IMR-90 (cell line): Measurements from ENCODE around the gene IQCC. TPM values are rescaled to one million over a fixed set of nuclear protein-coding genes. Genes with fewer than 3 reads are reported as not detected.

ENCODE experiments used
- ATAC-seq: fragments of 200-7000 bp; cut with Tn5 transposase; 2 replicates; pipeline ENCODE4 v1.9.1; 2020; ENCODE audit warnings: low read depth, mild to moderate bottlenecking, moderate library complexity
- BruUV-seq: library from RNA; stranded (reverse); fragments of 400-500 nt; replicated peaks from 2 replicates; lab custom pipeline; 2021; lab: Mats Ljungman, UMichigan
- CTCF ChIA-PET: fragments of 300-600 bp; formaldehyde crosslinking; extraction: SDS; loops from one replicate; lab custom pipeline; 2021; ENCODE audit warnings: antibody characterized with exemption; lab: Yijun Ruan, JAX
- POLR2A ChIA-PET: fragments of 300-600 bp; sonication (Branson Sonifier 250); formaldehyde crosslinking; loops from one replicate; lab custom pipeline; 2022; ENCODE audit warnings: antibody characterized with exemption; ENCODE audit not compliant: unreplicated experiment; lab: Charles Lee
- DNase-seq: peaks from one replicate; pipeline ENCODE4 v3.0.0; 2013
- H2AFZ ChIP-seq: replicated peaks from 2 replicates; pipeline ENCODE3; 2013; ENCODE audit warnings: low read length, mild to moderate bottlenecking; ENCODE audit not compliant: poor library complexity
- H2AK5ac ChIP-seq: 2 replicates; pipeline ENCODE4 v1.6.1; 2013; ENCODE audit warnings: low read depth, low read length, inconsistent platforms
- H2AK9ac ChIP-seq: replicated peaks from 2 replicates; pipeline ENCODE3; 2013; ENCODE audit warnings: mild to moderate bottlenecking, low read depth, low read length, moderate library complexity; ENCODE audit not compliant: poor library complexity
- H2BK120ac ChIP-seq: 2 replicates; pipeline ENCODE4 v1.6.1; 2013; ENCODE audit warnings: low read depth, low read length, inconsistent platforms
- H2BK15ac ChIP-seq: 3 replicates; pipeline ENCODE4 v1.6.1; 2013; ENCODE audit warnings: low read depth, low read length, inconsistent platforms
- H2BK20ac ChIP-seq: 2 replicates; pipeline ENCODE4 v1.6.1; 2013; ENCODE audit warnings: low read depth, mild to moderate bottlenecking, inconsistent platforms, low read length, moderate library complexity
- H2BK5ac ChIP-seq: 2 replicates; pipeline ENCODE4 v1.6.1; 2013; ENCODE audit warnings: mild to moderate bottlenecking, low read depth, low read length, inconsistent platforms; ENCODE audit not compliant: poor library complexity, severe bottlenecking
- H3K14ac ChIP-seq: replicated peaks from 2 replicates; pipeline ENCODE4 v1.6.1; 2013; ENCODE audit warnings: low read depth, low read length, inconsistent platforms
- H3K18ac ChIP-seq: 2 replicates; pipeline ENCODE4 v1.6.1; 2013; ENCODE audit warnings: low read depth, low read length, control low read depth
- H3K23ac ChIP-seq: 2 replicates; pipeline ENCODE4 v1.6.1; 2013; ENCODE audit warnings: low read depth, low read length, inconsistent platforms
- H3K27ac ChIP-seq: 2 replicates; pipeline ENCODE4 v1.5.1; 2013; ENCODE audit warnings: mild to moderate bottlenecking, control low read depth, low read length; ENCODE audit not compliant: insufficient read depth
- H3K27me3 ChIP-seq: 2 replicates; pipeline ENCODE4 v1.6.1; 2013; ENCODE audit warnings: low read length; ENCODE audit not compliant: control insufficient read depth, insufficient read depth
- H3K36me3 ChIP-seq: 2 replicates; pipeline ENCODE4 v1.6.1; 2013; ENCODE audit warnings: low read length, mixed read lengths; ENCODE audit not compliant: control insufficient read depth, insufficient read depth
- H3K4ac ChIP-seq: 2 replicates; pipeline ENCODE4 v1.6.1; 2013; ENCODE audit warnings: low read depth, low read length, inconsistent platforms
- H3K4me1 ChIP-seq: 2 replicates; pipeline ENCODE4 v1.6.1; 2013; ENCODE audit warnings: low read length, mixed read lengths; ENCODE audit not compliant: control insufficient read depth, insufficient read depth
- H3K4me2 ChIP-seq: 2 replicates; pipeline ENCODE4 v1.6.1; 2013; ENCODE audit warnings: low read depth, mild to moderate bottlenecking, control low read depth, low read length, moderate library complexity
- H3K4me3 ChIP-seq: 2 replicates; pipeline ENCODE4 v1.5.1; 2013; ENCODE audit warnings: low read depth, mild to moderate bottlenecking, control low read depth, low read length, moderate library complexity; ENCODE audit not compliant: insufficient read depth
- H3K56ac ChIP-seq: 2 replicates; pipeline ENCODE4 v1.6.1; 2013; ENCODE audit warnings: low read length, inconsistent platforms; ENCODE audit not compliant: insufficient read depth; ENCODE audit errors: extremely low read depth
- H3K79me1 ChIP-seq, 2 experiments: 2 replicates each; pipeline ENCODE4 v1.6.1; 2013; ENCODE audit warnings: low read length in 2 of 2, inconsistent platforms in 1 of 2, low read depth in 1 of 2
- H3K9ac ChIP-seq: 2 replicates; pipeline ENCODE4 v1.6.1; 2013; ENCODE audit warnings: low read depth, low read length, control low read depth
- H3K9me1 ChIP-seq: 2 replicates; pipeline ENCODE4 v1.6.1; 2013; ENCODE audit warnings: low read length, inconsistent platforms; ENCODE audit not compliant: insufficient read depth
- H3K9me3 ChIP-seq: 2 replicates; pipeline ENCODE4 v1.6.1; 2013; ENCODE audit warnings: low read length; ENCODE audit not compliant: control insufficient read depth, insufficient read depth
- H4K20me1 ChIP-seq: 2 replicates; pipeline ENCODE4 v1.6.1; 2013; ENCODE audit warnings: low read length, inconsistent platforms; ENCODE audit not compliant: insufficient read depth
- H4K5ac ChIP-seq: 2 replicates; pipeline ENCODE4 v1.6.1; 2013; ENCODE audit warnings: mild to moderate bottlenecking, low read depth, low read length, control low read depth
- H4K8ac ChIP-seq, 2 experiments: 2 replicates each; pipeline ENCODE4 v1.6.1; 2013; ENCODE audit warnings: low read depth in 2 of 2, low read length in 2 of 2, control low read depth in 1 of 2, inconsistent platforms in 1 of 2
- H4K91ac ChIP-seq: 2 replicates; pipeline ENCODE4 v1.6.1; 2013; ENCODE audit warnings: low read depth, low read length, inconsistent platforms; ENCODE audit not compliant: insufficient read depth
- BHLHE40 ChIP-seq: fragments of 150-350 bp; IDR thresholded peaks from 2 replicates; pipeline ENCODE4 v1.6.1; 2016; ENCODE audit warnings: mild to moderate bottlenecking, low read depth, low read length
- CEBPB ChIP-seq: IDR thresholded peaks from 2 replicates; pipeline ENCODE4 v1.6.1; 2012; ENCODE audit warnings: low read depth, low read length, improper control_type of control experiment
- CHD1 ChIP-seq: IDR thresholded peaks from 2 replicates; pipeline ENCODE4 v1.6.1; 2012; ENCODE audit warnings: low read depth, low read length, improper control_type of control experiment
- CTCF ChIP-seq: conservative IDR thresholded peaks from 2 replicates; pipeline ENCODE4 v1.5.1; 2012; ENCODE audit warnings: mild to moderate bottlenecking, low read depth, low read length, improper control_type of control experiment
- ELK1 ChIP-seq: fragments of 150-350 bp; IDR thresholded peaks from 2 replicates; pipeline ENCODE4 v1.6.1; 2016; ENCODE audit warnings: low read depth, mild to moderate bottlenecking, low read length, moderate library complexity, borderline replicate concordance
- MAFK ChIP-seq: IDR thresholded peaks from 2 replicates; pipeline ENCODE4 v1.6.1; 2012; ENCODE audit warnings: low read depth, low read length, improper control_type of control experiment
- MAZ ChIP-seq: IDR thresholded peaks from 2 replicates; pipeline ENCODE4 v1.6.1; 2012; ENCODE audit warnings: low read depth, mild to moderate bottlenecking, low read length, improper control_type of control experiment, moderate library complexity, borderline replicate concordance
- MXI1 ChIP-seq: IDR thresholded peaks from 2 replicates; pipeline ENCODE4 v1.6.1; 2012; ENCODE audit warnings: low read depth, mild to moderate bottlenecking, low read length, moderate library complexity, borderline replicate concordance
- POLR2A ChIP-seq: IDR thresholded peaks from 2 replicates; pipeline ENCODE4 v1.6.1; 2012; ENCODE audit warnings: mild to moderate bottlenecking, low read depth, low read length
- RAD21 ChIP-seq: IDR thresholded peaks from 2 replicates; pipeline ENCODE4 v1.6.1; 2012; ENCODE audit warnings: low read length, improper control_type of control experiment
- RCOR1 ChIP-seq: IDR thresholded peaks from 2 replicates; pipeline ENCODE4 v1.6.1; 2012; ENCODE audit warnings: mild to moderate bottlenecking, low read length, improper control_type of control experiment; ENCODE audit not compliant: insufficient replicate concordance
- RFX5 ChIP-seq: IDR thresholded peaks from 2 replicates; pipeline ENCODE4 v1.8.0; 2012; ENCODE audit warnings: low read depth, mild to moderate bottlenecking, low read length, moderate library complexity
- SMC3 ChIP-seq: fragments of 150-350 bp; IDR thresholded peaks from 2 replicates; pipeline ENCODE4 v1.6.1; 2016; ENCODE audit warnings: low read depth, mild to moderate bottlenecking, antibody characterized with exemption, low read length, moderate library complexity
- USF2 ChIP-seq: fragments of 150-350 bp; IDR thresholded peaks from 2 replicates; pipeline ENCODE4 v1.6.1; 2017; ENCODE audit warnings: mild to moderate bottlenecking, antibody characterized with exemption, low read length, low read depth
- WGBS, 2 experiments: methylation state at CpG; one replicate each; pipeline versions ENCODE4 v1.1.5 to v1.1.7; 2013; ENCODE audit warnings: missing lambda C conversion rate in 2 of 2; ENCODE audit not compliant: insufficient read length in 1 of 2; ENCODE audit errors: extremely low coverage in 2 of 2; 5-methylcytosine and 5-hydroxymethylcytosine counted together
- dilution Hi-C: fragments of 300-500 bp; cut with HindIII; formaldehyde crosslinking; loops from one replicate; pipeline ENCODE4 v1.14.3; 2018; ENCODE audit warnings: low sequenced_read_pairs; ENCODE audit not compliant: unreplicated experiment
- in situ Hi-C: fragments of 300-500 bp; cut with MboI; formaldehyde crosslinking; loops from 3 replicates; pipeline ENCODE4 v1.14.3; 2019; ENCODE audit warnings: low sequenced_read_pairs, inconsistent platforms, mixed read lengths
- intact Hi-C: fragments of 100-400 bp; cut with micrococcal nuclease; formaldehyde crosslinking; loops from 2 replicates; pipeline ENCODE4 v1.10.0; 2022
- polyA plus RNA-seq, 3 experiments: library from polyadenylated mRNA; depleted of rRNA; stranded (reverse); fragments of >200 nt; gene quantifications; 2 replicates each; pipeline ENCODE4 v1.2.3, GENCODE V29; 2012; ENCODE audit warnings: low replicate concordance in 1 of 3
- total RNA-seq: library from RNA; depleted of rRNA; stranded (reverse); fragments of >200 nt; gene quantifications from 2 replicates; pipeline ENCODE4 v1.2.3, GENCODE V29; 2012

IQCC gene
- total and polyA plus RNA-seq, 2 of the 4 experiments (the other 2 are of a cell fraction), result 1.6 to 2.2 TPM

GRCh38 chr1:32178380-32179192 is 26.9 kb upstream of the IQCC start:
- Histone ChIP-seq H3K4ac (peak overlapping the region; percentile 85), H3K4me1 (peaks cover 15% of the 10 kb centered on the region), H3K4me2 (no peak overlapping the region), H3K36me3 (peaks cover 27% of the 10 kb centered on the region), H3K79me1 (peaks cover 6 to 39% of the 10 kb centered on the region in 2 experiments; a peak in 3 of 4 replicates), H4K91ac (peak overlapping the region; percentile 93), H2BK15ac (peak overlapping the region; percentile 14; the same call in 1 of the 3 replicates), H3K27me3 (no peaks in the 10 kb centered on the region), H3K23ac (peak overlapping the region; percentile 94; the same call in 1 of the 2 replicates), H2AK5ac (peak overlapping the region; percentile 92), H2BK20ac (no peak overlapping the region), H3K14ac (peak overlapping the region; percentile 69), H4K20me1 (peaks cover 9% of the 10 kb centered on the region), H4K5ac (peak overlapping the region; percentile 96), H3K9me1 (peaks cover 8% of the 10 kb centered on the region; the same call in 1 of the 2 replicates), H3K9ac (peak overlapping the region; percentile 74; the same call in 1 of the 2 replicates), H3K56ac (no peak overlapping the region), H2AK9ac (peak overlapping the region; percentile 52), H4K8ac (peak overlapping the region; percentile 95 to 97), H2AFZ (peak overlapping the region; percentile 98), H2BK5ac (peak overlapping the region; percentile 57), H2BK120ac (peak overlapping the region; percentile 21; the same call in 1 of the 2 replicates), H3K4me3 (no peak overlapping the region), H3K18ac (no peak overlapping the region), H3K27ac (peak overlapping the region; percentile 71), H3K9me3 (no peaks in the 10 kb centered on the region)
- ChIA-PET CTCF (no interaction called here), POLR2A (interaction anchor here (0.5 to 1.0 kb wide), 3 partner anchors 34 to 71 kb away, joined by 3 to 7 read pairs (median 4); partner anchors contain the start of gene KPNA6)
- no peak for ATAC-seq
- DNase-seq, result no peak
- WGBS, 2 experiments, result 92% methylated on average over 3 of the region's 7 CpGs; no CpG with 5 or more reads in 1 of the 2 experiments
- in situ Hi-C loops, result no loop called here
- intact Hi-C loops, result no loop called here
- dilution Hi-C loops, result no loop called here
- no TSS peak for BruUV-seq
- TF ChIP-seq CEBPB (no peak), MAFK (no peak), CTCF (no peak), RCOR1 (no peak), POLR2A (no peak), RFX5 (no peak), RAD21 (no peak), MAZ (no peak), MXI1 (no peak), BHLHE40 (no peak), CHD1 (no peak), SMC3 (no peak), ELK1 (no peak), USF2 (no peak)
